Natural killer cell treated with Interleukin-12 subunit alpha and Interleukin-12 subunit beta and Interleukin-15 and Interleukin-18, amount 100 ng/mL, for 72 hours (primary cell): ENCODE results near the gene METTL26. TPM values are rescaled to one million over a fixed set of nuclear protein-coding genes. Genes with fewer than 3 reads are reported as not detected.

Experiments
- ATAC-seq, 2 donors: fragments of 150-1000 bp; cut with Tn5 transposase in 1 of 2; sonication (Bioruptor Pico), chemical (Tn5 transposase) in 1 of 2; 2 replicates each; pipeline ENCODE4 v1.10.0; 2021
- DNase-seq: peaks from one replicate; pipeline ENCODE4 v3.0.0; 2022; ENCODE audit warnings: low spot score
- H3K27ac Mint-ChIP-seq, 2 donors: 1 replicate in 1 of 2; 2 replicates in 1 of 2; pipeline ENCODE4 v1.8.0; 2022; ENCODE audit warnings: mixed read lengths in 2 of 2, mild to moderate bottlenecking in 1 of 2, moderate library complexity in 1 of 2
- H3K27me3 Mint-ChIP-seq, 2 donors: 1 replicate in 1 of 2; 2 replicates in 1 of 2; pipeline ENCODE4 v1.8.0; 2022; ENCODE audit warnings: mixed read lengths in 2 of 2
- H3K36me3 Mint-ChIP-seq: one replicate; pipeline ENCODE4 v1.8.0; 2022; ENCODE audit warnings: mixed read lengths
- H3K4me1 Mint-ChIP-seq, 2 donors: 1 replicate in 1 of 2; 2 replicates in 1 of 2; pipeline ENCODE4 v1.8.0; 2022; ENCODE audit warnings: low read depth in 2 of 2, mixed read lengths in 2 of 2, mild to moderate bottlenecking in 1 of 2
- H3K4me3 Mint-ChIP-seq: one replicate; pipeline ENCODE4 v1.8.0; 2022; ENCODE audit warnings: mixed read lengths
- H3K9me3 Mint-ChIP-seq: 2 replicates; pipeline ENCODE4 v1.8.0; 2022; ENCODE audit warnings: mixed read lengths
- total RNA-seq, 2 donors: library from RNA; stranded (reverse); gene quantifications; one replicate each; pipeline ENCODE4 v1.2.3, GENCODE V29; 2022

The METTL26 gene
- total RNA-seq, 2 donors from 2014 or later = 93.7 to 115 TPM

GRCh38 chr16:632486-633335 is 3.4 kb downstream of the METTL26 start:
- no peaks in the 10 kb centered on the region for H3K9me3 Mint-ChIP-seq
- peaks cover 6 to 7% of the 10 kb centered on the region in 2 donors for H3K4me1 Mint-ChIP-seq
- no peaks in the 10 kb centered on the region for H3K36me3 Mint-ChIP-seq
- DNase-seq (no peak), ATAC-seq (no peak)
- H3K27ac Mint-ChIP-seq = no peak overlapping the region
- no peak overlapping the region for H3K4me3 Mint-ChIP-seq
- H3K27me3 Mint-ChIP-seq = no peaks in the 10 kb centered on the region

GRCh38 chr16:631808-632358 is 4.2 kb downstream of the METTL26 start:
- no peak for ATAC-seq
- Mint-ChIP-seq H3K4me3 (no peak overlapping the region), H3K36me3 (no peaks in the 10 kb centered on the region), H3K9me3 (no peaks in the 10 kb centered on the region), H3K27ac (no peak overlapping the region), H3K4me1 (peaks cover 6 to 7% of the 10 kb centered on the region in 2 donors), H3K27me3 (no peaks in the 10 kb centered on the region)
- DNase-seq = no peak

- no peaks in the 10 kb centered on the region for H3K36me3 Mint-ChIP-seq
- no peak within 1 kb of the TSS for H3K27ac Mint-ChIP-seq
- H3K4me3 Mint-ChIP-seq = no peak within 1 kb of the TSS
Measured at GRCh38 chr16:630815-631405, 5.2 kb downstream of the METTL26 start, which contains the start of gene WFIKKN1. TSS of gene WFIKKN1 (plus strand) at chr16:630985. CDS start at chr16:631254, 269 bp downstream.

GRCh38 chr16:630249-630814 is 5.8 kb downstream of the METTL26 start:
- DNase-seq (no peak), ATAC-seq (no peak)
- no peak overlapping the region for H3K4me3 Mint-ChIP-seq
- H3K36me3 Mint-ChIP-seq = no peaks in the 10 kb centered on the region
- no peak overlapping the region for H3K27ac Mint-ChIP-seq
- H3K27me3 Mint-ChIP-seq = no peaks in the 10 kb centered on the region
- H3K4me1 Mint-ChIP-seq = no peaks in the 10 kb centered on the region
- H3K9me3 Mint-ChIP-seq = no peaks in the 10 kb centered on the region

More at GRCh38 chr16:630815-631405, 5.2 kb downstream of the METTL26 start, which contains the start of gene WFIKKN1:
- ATAC-seq = no peak
- DNase-seq = no peak
- H3K9me3 Mint-ChIP-seq = no peaks in the 10 kb centered on the region
- H3K27me3 Mint-ChIP-seq = no peaks in the 10 kb centered on the region
- H3K4me1 Mint-ChIP-seq = no peaks in the 10 kb centered on the region

GRCh38 chr16:629833-630248 is 6.3 kb downstream of the METTL26 start:
- Mint-ChIP-seq H3K36me3 (no peaks in the 10 kb centered on the region), H3K27me3 (no peaks in the 10 kb centered on the region), H3K9me3 (no peaks in the 10 kb centered on the region), H3K4me1 (no peaks in the 10 kb centered on the region), H3K27ac (no peak overlapping the region), H3K4me3 (no peak overlapping the region)
- no peak for DNase-seq
- peak in 1 of 2 donors; percentile 1 for ATAC-seq

GRCh38 chr16:629185-629832 is 6.8 kb downstream of the METTL26 start:
- ATAC-seq (no peak), DNase-seq (no peak)
- H3K4me3 Mint-ChIP-seq = no peak overlapping the region
- no peaks in the 10 kb centered on the region for H3K36me3 Mint-ChIP-seq
- H3K9me3 Mint-ChIP-seq = no peaks in the 10 kb centered on the region
- H3K27ac Mint-ChIP-seq = no peak overlapping the region
- no peaks in the 10 kb centered on the region for H3K27me3 Mint-ChIP-seq
- H3K4me1 Mint-ChIP-seq = no peaks in the 10 kb centered on the region

- no peaks in the 10 kb centered on the region for H3K36me3 Mint-ChIP-seq
- no peak overlapping the region for H3K4me3 Mint-ChIP-seq
- DNase-seq = no peak
- H3K4me1 Mint-ChIP-seq = no peaks in the 10 kb centered on the region
- no peak overlapping the region for H3K27ac Mint-ChIP-seq
- no peaks in the 10 kb centered on the region for H3K9me3 Mint-ChIP-seq
- H3K27me3 Mint-ChIP-seq = no peaks in the 10 kb centered on the region
- ATAC-seq = no peak
Measured at GRCh38 chr16:628321-629061, 7.6 kb downstream of the METTL26 start.

GRCh38 chr16:627454-628239 is 8.5 kb downstream of the METTL26 start:
- H3K27me3 Mint-ChIP-seq = no peaks in the 10 kb centered on the region
- DNase-seq (no peak), ATAC-seq (no peak)
- no peak overlapping the region for H3K27ac Mint-ChIP-seq
- H3K4me1 Mint-ChIP-seq = no peaks in the 10 kb centered on the region
- H3K36me3 Mint-ChIP-seq = no peaks in the 10 kb centered on the region
- no peaks in the 10 kb centered on the region for H3K9me3 Mint-ChIP-seq
- no peak overlapping the region for H3K4me3 Mint-ChIP-seq

- no peak overlapping the region for H3K4me3 Mint-ChIP-seq
- H3K36me3 Mint-ChIP-seq = no peaks in the 10 kb centered on the region
- H3K27me3 Mint-ChIP-seq = no peaks in the 10 kb centered on the region
- no peak for ATAC-seq
- H3K9me3 Mint-ChIP-seq = no peaks in the 10 kb centered on the region
- no peak for DNase-seq
- no peaks in the 10 kb centered on the region for H3K4me1 Mint-ChIP-seq
- H3K27ac Mint-ChIP-seq = no peak overlapping the region
Measured at GRCh38 chr16:626787-627453, 9.2 kb downstream of the METTL26 start.

GRCh38 chr16:625977-626765 is 9.9 kb downstream of the METTL26 start:
- ATAC-seq = no peak
- no peak overlapping the region for H3K27ac Mint-ChIP-seq
- no peak for DNase-seq
- H3K9me3 Mint-ChIP-seq = no peaks in the 10 kb centered on the region
- no peaks in the 10 kb centered on the region for H3K27me3 Mint-ChIP-seq
- no peak overlapping the region for H3K4me3 Mint-ChIP-seq
- H3K4me1 Mint-ChIP-seq = no peaks in the 10 kb centered on the region
- H3K36me3 Mint-ChIP-seq = no peaks in the 10 kb centered on the region

GRCh38 chr16:625117-625976 is 10.8 kb downstream of the METTL26 start:
- DNase-seq (no peak), ATAC-seq (no peak)
- H3K4me1 Mint-ChIP-seq = no peaks in the 10 kb centered on the region
- H3K27ac Mint-ChIP-seq = no peak overlapping the region
- H3K9me3 Mint-ChIP-seq = no peaks in the 10 kb centered on the region
- H3K36me3 Mint-ChIP-seq = no peaks in the 10 kb centered on the region
- H3K4me3 Mint-ChIP-seq = no peak overlapping the region
- no peaks in the 10 kb centered on the region for H3K27me3 Mint-ChIP-seq
